SKM-1 treated with dmso at 0.1 percent for 144 hours (cell line): ENCODE measurements around the gene CHRNG.

Experiments
- DNase-seq: peaks from one replicate; lab custom pipeline; 2025; ENCODE audit not compliant: unreplicated experiment; lab: John Stamatoyannopoulos, UW

CHRNG gene

DNA sequence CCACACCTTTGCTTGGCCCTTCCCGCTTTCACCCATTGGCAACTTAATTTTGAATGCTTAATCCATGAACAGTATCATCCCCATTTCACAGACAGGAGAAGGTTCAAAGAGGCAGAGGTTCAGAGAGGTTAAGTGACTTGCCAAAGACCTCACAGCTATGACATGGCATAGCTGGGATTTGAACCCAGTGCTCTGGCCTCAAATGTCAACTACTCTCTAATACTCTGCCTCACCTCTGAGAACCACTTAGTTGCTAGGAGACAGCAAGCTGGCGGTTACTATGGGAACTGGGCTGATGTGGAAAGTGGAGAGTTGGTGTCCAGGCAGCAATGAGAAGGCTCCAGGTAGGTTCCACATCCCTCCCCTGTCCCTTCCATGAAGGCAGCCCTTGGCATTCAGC, 35.1 kb upstream of the CHRNG start:
- DNase-seq: no peak

DNA sequence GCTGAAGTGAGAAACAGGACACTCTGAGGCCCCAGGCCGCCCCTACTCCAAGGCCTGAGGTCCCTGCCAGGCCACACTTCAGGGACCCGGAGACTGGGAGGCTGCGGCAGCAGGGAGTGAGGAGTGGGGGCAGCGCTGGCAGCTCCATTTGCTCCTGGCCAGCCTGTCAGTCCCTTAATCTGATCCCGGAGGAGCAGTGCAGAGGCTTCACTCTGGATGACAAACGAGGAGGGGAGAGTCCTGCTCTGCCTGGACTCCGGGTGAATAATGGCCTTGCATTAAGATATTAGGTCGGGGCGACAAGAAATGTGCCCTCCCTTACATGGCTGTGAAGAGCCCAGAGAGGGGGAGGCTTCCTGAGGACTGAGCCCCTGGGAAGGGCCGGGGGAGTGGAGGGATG, 33.6 kb upstream of the CHRNG start:
- DNase-seq: no peak

DNA sequence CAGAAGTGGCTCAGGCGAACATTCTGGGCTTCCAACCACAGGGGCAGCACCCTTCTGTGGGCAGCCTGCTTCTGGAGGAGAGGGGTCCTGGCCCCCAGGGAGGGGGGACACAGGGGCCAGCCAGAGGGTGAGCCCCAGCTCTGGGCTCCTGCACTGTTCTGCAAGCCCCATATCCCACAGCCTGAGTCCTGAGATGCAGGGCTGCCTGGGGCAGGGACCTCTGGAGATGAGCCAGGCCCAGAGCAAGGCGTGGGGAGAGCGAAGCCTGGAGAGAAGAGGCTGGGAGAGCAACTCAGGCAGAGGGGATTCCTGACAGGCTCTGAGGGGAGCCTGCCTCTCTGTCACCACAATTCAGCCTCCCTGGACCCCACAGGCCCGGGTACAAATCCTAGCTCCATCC, 32.8 kb upstream of the CHRNG start:
- DNase-seq: no peak

DNA sequence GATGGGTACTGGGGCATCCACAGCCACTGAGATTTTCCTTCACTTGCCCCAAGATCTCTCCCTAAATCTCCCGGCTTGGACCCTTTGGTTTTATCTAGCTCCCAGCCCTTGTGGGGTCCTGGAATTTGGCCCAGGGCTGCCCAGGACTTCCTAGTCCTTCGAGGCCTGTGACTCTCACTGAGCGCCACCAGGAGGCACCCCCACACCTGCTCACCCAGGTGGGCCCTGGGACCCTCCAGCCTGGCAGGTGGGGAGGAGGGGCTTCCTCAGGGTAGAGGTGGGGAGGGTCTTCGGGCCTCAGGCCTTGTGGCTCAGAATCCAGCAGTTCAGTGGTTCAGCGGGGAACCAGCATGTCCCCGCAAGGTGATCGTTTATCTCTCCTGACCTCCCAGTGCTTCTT, 31.2 kb upstream of the CHRNG start:
- DNase-seq: no peak

DNA sequence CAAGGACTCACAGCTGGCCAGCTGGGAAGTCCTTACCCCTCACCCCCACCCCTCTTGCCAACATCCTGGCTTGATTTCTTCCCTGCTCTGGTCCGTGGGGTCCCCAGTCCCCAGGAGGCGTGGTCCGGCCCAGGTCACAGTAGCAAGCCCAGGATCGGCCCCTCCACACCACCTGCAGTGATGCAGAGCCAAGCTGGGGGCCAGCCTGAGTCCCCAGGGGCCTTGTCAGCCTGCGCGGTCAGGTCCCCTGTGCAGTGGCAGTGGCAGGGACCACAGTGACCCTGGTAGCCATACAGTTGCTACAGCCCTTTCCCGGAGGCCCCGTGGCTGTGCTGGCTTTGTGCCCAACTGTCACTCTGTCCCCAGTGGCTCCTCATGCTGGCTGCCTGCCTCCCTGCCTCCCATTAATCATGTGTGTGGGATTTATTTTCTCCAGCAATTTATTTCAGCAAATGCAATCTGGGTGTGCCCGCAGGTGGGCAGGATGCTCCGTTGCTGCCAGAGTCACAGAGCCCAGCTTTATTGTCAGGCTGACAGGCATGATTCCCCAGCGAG, 28.1 kb upstream of the CHRNG start:
- no peak for DNase-seq

DNA sequence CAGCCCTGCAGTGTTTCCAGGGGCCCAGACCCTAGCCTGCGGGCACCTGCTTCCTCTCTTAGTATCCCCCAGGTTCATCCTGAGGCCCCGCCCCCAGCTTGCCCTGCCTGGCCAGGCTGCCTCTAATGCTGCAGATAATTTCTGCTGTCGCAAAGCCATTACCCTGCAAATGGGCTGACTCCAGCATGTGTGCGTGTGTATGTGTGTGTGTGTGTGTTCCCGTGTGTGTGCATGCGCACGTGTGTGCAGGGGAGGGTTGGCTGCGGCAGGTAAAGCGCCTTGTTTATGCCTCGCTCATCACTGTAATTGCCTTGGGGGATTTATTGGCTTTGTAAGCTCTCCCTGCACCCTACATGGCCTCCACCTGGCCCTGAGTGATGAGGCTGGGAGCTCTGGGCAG, 26.9 kb upstream of the CHRNG start:
- no peak for DNase-seq

DNA sequence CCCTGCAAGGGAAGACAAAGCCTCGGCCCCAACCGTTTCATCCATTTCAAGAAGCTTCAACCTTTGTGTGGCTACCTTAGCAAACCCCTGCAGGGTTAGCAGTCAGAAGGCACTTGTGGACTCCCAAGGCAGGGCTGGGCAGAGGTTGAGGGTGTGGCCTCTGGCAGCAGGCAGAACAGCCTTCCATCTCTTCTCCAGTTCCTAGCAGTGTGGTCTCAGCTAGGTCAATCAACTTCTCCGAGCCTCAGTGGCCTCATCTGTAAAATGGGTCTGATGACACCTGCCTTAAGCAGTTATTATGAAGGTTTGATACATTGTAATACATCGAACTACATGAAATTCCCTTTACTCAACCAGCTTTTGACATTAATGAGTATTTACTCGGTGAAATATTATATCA, 26.1 kb upstream of the CHRNG start:
- no peak for DNase-seq

DNA sequence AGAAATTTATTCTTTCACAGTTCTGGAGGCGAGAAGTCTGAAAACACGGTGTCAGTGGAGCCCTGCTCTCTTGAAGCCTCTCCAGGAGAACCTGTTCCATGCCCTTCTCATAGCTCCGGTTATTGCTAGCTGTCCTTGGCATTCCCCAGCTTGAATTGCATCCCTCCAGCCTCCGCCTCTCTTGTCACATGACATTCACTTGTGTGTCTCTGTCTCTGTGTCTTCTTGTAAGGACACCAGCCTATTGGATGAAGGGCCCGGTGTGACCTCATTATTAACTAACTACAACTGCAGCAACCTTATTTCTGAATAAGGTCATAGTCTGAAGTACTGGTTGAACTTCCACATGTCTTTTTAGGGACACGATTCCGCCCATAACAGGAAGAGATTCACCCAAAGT, 23.9 kb upstream of the CHRNG start:
- DNase-seq: no peak

DNA sequence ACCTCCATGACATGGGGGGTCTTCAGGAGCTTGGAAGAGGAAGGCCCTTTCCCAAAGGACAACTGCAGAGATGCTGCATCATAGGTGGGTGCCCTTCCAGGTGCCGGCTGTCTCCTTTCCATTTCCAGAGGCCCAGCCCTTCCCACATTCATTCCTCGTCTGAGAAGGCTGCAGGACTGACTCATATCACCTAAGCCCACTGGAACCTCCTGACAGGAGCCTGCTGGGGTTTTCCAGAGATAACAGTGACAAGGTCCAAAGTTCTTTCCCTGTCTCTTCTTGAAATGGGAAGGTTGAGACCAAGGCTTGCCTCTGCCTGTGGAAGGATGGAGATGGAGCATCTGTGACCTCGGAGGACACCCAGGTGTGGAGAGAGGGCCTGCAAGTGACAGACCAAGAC, 22.9 kb upstream of the CHRNG start:
- no peak for DNase-seq

DNA sequence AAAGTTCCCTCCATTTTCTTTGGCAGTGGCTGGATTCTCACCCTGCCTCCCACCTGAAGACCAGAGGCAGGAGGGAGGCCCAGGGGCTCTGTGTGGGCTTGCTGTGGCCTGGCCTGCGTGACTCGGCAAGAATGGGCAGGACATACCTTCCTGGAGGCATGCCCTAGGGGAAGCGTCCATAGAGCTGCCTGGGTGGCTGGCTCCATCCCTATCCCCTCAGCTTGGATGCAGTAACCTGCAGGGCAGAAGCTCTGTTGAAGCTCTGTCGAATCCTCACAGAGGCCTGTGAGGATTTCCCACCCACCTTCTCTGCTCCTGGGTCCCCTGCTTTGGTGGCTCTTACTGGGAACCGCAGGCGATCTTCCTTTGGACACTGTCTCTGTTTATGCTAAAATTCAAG, 20.6 kb upstream of the CHRNG start:
- DNase-seq: no peak

DNA sequence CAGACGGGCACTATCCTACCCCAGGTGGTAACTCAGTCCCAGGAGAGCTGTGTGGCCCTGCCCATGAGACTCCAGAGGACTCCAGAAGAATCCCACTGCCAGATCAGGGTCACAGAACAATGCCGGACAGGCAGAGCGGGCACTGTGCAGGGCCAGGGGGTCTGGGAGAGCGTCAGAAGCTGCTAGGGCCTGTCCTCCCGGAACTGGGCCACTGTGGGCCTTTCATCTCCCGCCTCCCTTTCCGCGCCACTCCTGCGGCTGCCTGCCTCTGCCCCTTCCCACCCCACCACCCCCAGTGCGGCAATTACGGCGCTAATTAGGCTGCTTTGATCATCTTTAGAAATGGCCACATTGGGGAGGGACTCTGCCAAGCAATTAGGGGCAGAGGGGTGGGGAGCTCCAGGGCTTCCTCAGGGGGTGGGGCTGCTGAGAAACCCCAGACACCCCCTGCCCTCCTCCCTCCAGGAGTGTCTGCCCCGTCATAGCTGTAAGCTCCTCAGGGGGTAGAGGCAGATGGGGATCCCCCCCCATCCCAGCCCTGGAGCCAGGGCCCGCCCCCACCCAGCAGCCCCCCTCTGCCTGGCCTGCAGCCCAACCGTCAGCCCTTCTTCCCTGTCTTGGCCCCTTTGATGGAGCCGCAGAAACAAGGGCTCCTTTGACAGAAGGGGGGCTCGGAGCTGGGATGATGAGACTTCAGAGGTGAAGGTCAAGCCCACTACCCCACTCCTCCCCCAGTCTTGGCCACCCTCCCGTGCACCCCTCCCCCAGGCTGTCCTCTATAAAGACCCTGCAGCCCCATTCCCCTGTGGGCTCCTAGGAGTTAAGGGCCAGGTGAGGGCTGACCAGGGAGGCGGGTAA, 19.7 kb upstream of the CHRNG start, which contains the start of gene PRSS56:
Gene PRSS56 (plus strand): TSS at position 808 of the 858 bp plus-strand sequence. CDS start 211 bp downstream, outside the sequence.
- DNase-seq: no peak

DNA sequence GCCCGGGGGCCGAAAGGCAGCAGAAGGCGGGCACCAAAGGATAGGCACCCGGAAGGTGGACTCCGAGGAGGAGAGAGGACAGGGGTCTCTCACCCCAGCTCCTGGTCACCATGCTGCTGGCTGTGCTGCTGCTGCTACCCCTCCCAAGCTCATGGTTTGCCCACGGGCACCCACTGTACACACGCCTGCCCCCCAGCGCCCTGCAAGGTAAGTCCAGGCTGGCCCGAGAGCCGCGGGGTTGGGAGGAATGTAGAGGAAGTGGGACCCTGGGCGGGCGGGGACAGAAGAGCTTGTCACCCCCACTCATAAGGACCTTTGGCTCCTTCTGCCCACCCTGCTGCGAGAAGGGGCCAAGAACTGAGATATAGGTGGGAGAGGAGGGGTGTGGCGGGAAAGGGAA, 19.0 kb upstream of the CHRNG start:
- no peak for DNase-seq

DNA sequence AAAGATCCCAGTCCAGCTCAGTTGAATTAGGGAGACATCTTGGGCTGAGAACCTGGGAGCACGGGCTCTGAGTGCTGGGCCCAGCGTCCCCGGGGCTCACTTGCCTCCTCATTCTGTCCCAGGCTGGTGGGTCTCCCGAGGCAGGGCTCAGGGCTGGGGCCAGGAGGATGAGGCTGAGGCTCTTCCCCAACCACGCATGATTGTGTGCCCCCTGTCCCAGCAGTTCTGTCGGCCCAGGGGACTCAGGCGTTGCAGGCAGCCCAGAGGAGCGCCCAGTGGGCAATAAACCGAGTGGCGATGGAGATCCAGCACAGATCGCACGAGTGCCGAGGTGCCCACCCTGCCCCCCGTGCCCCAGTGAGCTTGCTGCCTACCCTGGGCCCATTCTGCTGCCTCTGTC, 18.4 kb upstream of the CHRNG start:
- no peak for DNase-seq

DNA sequence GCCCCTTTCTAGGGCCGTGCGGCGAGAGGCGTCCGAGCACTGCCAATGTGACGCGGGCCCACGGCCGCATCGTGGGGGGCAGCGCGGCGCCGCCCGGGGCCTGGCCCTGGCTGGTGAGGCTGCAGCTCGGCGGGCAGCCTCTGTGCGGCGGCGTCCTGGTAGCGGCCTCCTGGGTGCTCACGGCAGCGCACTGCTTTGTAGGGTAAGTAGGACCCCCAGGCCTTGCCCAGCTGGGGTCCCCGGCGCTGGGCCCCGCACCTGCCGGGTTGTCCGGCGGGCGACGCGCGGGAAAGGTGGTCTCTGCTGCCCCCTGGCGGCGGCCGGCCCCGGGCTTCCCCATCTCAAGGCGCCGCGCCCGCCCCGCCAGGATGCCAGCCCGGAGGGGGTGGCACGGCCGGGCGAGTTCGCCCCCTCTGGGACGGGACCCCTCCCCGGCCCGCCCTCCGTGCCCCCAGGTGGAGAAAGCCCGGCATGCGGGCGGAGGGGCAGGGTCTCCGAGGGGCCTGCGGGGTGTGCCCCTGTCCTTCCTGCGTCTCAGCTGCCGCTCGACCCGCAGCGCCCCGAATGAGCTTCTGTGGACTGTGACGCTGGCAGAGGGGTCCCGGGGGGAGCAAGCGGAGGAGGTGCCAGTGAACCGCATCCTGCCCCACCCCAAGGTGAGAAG, 17.4 kb upstream of the CHRNG start:
- DNase-seq: peak; percentile 11

DNA sequence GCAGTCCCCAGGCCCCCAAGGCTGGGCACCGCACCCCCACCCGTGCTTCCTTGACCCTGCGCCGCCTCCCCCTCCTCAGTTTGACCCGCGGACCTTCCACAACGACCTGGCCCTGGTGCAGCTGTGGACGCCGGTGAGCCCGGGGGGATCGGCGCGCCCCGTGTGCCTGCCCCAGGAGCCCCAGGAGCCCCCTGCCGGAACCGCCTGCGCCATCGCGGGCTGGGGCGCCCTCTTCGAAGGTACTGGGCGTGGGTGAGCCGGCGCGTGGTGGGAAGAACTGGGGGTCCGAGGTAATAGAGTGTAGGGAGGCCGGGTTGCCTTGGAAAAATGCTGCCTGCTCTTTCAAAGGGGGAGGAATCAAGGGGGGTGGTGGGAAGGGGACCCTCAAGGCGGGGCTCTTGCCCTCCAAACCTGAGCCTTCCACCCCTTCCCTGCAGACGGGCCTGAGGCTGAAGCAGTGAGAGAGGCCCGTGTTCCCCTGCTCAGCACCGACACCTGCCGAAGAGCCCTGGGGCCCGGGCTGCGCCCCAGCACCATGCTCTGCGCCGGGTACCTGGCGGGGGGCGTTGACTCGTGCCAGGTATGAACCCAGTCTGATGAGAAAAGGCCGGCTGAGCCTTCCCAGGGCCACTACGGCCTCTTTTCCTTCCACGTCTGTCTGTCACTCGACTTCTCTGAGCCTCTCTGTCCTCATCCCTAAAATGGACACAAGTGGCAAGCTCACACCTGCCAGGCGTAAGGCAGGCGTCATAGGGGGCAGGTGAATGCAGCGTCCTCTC, 16.7 kb upstream of the CHRNG start:
- no peak for DNase-seq

DNA sequence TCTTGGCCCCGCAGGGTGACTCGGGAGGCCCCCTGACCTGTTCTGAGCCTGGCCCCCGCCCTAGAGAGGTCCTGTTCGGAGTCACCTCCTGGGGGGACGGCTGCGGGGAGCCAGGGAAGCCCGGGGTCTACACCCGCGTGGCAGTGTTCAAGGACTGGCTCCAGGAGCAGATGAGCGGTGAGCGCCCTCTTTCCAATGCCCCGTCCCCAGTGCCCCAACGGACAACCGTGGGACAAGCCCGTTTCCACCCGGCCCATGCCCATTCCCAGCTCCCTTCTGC, 16.1 kb upstream of the CHRNG start:
- DNase-seq: no peak

DNA sequence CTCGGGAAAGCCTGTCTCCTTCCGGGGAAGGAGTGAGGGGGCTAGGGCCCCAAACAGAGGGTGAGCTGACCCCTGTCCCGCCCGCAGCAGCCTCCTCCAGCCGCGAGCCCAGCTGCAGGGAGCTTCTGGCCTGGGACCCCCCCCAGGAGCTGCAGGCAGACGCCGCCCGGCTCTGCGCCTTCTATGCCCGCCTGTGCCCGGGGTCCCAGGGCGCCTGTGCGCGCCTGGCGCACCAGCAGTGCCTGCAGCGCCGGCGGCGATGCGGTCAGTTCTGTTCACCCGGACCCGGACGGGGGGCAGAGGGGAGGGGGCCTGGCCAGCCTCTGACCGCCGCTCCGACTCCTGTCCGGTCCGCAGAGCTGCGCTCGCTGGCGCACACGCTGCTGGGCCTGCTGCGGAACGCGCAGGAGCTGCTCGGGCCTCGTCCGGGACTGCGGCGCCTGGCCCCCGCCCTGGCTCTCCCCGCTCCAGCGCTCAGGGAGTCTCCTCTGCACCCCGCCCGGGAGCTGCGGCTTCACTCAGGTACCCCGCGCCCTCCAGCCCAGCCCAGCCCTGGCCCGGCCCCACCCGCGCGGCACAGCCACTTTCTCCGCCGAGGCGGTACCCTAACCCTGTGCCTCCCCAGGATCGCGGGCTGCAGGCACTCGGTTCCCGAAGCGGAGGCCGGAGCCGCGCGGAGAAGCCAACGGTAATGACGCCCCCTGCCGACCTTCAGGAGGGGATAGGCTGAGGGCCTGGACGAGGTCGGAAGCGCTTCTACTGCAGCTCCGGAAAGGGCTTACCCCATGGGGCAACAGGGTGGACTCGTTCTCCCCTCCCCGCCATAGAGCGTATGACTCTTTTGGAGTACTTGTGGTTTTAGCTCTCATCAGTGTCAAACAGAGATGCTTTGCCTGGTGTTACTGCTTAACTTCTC, 15.6 kb upstream of the CHRNG start:
- DNase-seq: peak; percentile 26

DNA sequence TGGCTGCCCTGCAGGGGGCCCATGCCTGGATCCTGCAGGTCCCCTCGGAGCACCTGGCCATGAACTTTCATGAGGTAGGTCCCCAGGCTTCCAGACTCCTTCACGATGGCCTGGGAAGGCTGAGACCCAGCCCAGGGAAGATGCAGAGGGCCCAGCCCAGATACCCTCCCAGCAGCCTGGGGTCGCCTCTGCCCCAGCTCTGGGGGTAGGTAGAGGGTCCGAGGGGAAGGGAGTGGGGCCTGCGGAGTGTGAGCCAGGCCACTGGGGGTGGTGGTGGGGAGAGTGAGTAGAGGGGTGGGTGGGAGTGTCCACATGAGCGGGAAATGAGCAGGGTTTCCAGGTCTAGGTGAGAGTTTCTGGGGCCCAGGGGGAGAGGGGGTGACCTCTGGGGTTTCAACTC, 14.7 kb upstream of the CHRNG start:
- DNase-seq: no peak

DNA sequence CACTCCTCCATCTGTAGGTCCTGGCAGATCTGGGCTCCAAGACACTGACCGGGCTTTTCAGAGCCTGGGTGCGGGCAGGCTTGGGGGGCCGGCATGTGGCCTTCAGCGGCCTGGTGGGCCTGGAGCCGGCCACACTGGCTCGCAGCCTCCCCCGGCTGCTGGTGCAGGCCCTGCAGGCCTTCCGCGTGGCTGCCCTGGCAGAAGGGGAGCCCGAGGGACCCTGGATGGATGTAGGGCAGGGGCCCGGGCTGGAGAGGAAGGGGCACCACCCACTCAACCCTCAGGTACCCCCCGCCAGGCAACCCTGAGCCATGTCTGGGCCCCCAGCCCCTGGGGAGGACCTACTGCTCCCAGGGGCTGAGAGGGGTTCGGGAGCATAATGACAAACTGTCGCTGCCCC, 14.3 kb upstream of the CHRNG start:
- DNase-seq: no peak

DNA sequence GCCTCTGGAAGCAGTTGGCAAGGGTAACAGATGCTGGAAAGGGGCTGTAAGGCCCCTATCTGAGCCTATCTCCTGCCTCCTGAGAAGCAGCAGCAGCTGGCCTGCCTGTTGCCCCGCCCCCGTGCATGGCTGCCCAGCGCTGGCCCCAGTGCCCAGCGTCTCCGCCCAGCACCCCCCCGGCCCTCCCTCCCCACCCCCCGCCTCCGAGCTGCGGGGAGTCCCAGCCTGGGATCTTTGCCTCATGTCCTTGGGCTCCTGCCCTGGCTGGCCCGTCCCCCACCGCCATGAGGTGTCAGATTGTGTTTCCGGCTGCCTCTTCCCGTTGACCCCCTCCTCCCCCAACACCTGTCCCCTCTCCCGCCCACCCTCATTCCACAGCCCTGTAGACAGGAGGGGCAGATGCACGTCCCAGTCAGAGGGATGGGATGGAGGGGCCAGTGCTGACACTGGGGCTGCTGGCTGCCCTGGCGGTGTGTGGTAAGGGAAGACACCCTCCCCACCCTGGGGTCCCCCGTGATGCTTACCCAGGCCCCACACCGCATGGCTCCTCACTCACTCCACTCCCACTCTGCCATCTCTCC, 13.6 kb upstream of the CHRNG start, which contains the start of gene CHRND:
Gene CHRND (plus strand): TSS at position 370 of the 581 bp plus-strand sequence. CDS start 56 bp downstream, at position 426.
- DNase-seq: no peak
